GM20000 (cell line): ENCODE measurements around the gene LCN10.
"Not testable (repeated sequence)": the region's sequence is repeated elsewhere in the genome, so short reads cannot be mapped to it uniquely, and the experiment has no call there.

Experiments
- DNase-seq: peaks from one replicate; pipeline ENCODE4 v3.0.0; 2012; ENCODE audit warnings: low spot score
- CTCF ChIP-seq: IDR thresholded peaks from 2 replicates; pipeline ENCODE4 v1.5.1; 2012; ENCODE audit warnings: mild to moderate bottlenecking, control low read depth; ENCODE audit errors: extremely low read depth, missing control alignments

The LCN10 gene

GRCh38 chr9:136742591-136743391 lies at the start of gene LCN10:
LCN10 (minus strand) TSS chr9:136742940; CDS start chr9:136742903, 37 bp downstream.
- TF ChIP-seq CTCF = peak; percentile 34
- DNase-seq = no peak

GRCh38 chr9:136791516-136792276 lies 49.0 kb upstream of the LCN10 start:
- no peak for DNase-seq
- TF ChIP-seq CTCF = peak; percentile 74

GRCh38 chr9:136790640-136791515 lies 48.1 kb upstream of the LCN10 start, which contains the start of gene TMEM141:
TMEM141 (plus strand) TSS chr9:136791344; CDS start chr9:136791371, 27 bp downstream.
- no peak for TF ChIP-seq CTCF
- peak; percentile 99 for DNase-seq

GRCh38 chr9:136789523-136789937 lies 46.8 kb upstream of the LCN10 start:
- DNase-seq = no peak
- TF ChIP-seq CTCF = no peak

GRCh38 chr9:136788644-136789522 lies 46.1 kb upstream of the LCN10 start:
- not testable (repeated sequence) for DNase-seq

GRCh38 chr9:136787690-136788400 lies 45.1 kb upstream of the LCN10 start:
- TF ChIP-seq CTCF = peak; percentile 50
- DNase-seq = peak; percentile 68

- DNase-seq = not testable (repeated sequence)
Observed at GRCh38 chr9:136786983-136787382, 44.2 kb upstream of the LCN10 start.
